LNCAP (cell line): Measurements from ENCODE around the gene PCDHGB6.

Experiments used
- TF ChIP-seq, protein P1 (sequence below): fragments of 450-650 bp; IDR thresholded peaks from 2 replicates; pipeline ENCODE4 v1.5.1; 2017; ENCODE audit warnings: mild to moderate bottlenecking

The PCDHGB6 gene

DNA sequence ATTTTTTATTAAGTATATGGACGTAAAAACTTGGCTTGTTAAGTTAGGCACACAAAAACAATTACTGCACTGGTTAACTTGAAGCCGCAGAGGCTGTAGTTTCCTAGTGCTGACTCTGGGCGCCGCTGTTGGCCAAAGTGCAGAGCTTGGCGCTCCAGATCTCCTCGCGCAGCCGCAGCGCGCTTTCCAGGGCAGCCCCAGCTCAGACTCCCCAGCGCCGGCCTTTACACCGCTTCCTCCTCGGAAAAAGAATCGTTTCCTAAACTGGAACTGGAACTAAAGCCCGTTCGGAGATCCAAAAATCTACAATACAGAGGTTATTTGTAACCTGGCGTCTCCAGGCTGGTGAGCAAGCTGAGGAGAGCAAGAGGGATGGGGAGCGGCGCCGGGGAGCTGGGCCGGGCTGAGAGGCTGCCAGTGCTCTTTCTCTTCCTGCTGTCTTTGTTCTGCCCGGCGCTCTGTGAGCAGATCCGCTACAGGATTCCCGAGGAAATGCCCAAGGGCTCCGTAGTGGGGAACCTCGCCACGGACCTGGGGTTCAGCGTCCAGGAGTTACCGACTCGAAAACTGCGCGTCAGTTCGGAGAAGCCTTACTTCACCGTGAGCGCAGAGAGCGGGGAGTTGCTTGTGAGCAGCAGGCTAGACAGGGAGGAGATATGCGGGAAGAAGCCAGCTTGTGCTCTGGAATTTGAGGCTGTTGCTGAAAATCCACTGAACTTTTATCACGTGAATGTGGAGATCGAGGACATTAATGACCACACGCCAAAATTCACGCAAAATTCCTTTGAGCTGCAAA is 9.9 kb upstream of the PCDHGB6 start, which contains the start of gene PCDHGB5:
Gene PCDHGB5 (plus strand): TSS at position 192 of the 796 bp plus-strand sequence. CDS start 181 bp downstream, at position 373.
- TF ChIP-seq, protein P1, sequence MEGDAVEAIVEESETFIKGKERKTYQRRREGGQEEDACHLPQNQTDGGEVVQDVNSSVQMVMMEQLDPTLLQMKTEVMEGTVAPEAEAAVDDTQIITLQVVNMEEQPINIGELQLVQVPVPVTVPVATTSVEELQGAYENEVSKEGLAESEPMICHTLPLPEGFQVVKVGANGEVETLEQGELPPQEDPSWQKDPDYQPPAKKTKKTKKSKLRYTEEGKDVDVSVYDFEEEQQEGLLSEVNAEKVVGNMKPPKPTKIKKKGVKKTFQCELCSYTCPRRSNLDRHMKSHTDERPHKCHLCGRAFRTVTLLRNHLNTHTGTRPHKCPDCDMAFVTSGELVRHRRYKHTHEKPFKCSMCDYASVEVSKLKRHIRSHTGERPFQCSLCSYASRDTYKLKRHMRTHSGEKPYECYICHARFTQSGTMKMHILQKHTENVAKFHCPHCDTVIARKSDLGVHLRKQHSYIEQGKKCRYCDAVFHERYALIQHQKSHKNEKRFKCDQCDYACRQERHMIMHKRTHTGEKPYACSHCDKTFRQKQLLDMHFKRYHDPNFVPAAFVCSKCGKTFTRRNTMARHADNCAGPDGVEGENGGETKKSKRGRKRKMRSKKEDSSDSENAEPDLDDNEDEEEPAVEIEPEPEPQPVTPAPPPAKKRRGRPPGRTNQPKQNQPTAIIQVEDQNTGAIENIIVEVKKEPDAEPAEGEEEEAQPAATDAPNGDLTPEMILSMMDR: peak; percentile 76

DNA sequence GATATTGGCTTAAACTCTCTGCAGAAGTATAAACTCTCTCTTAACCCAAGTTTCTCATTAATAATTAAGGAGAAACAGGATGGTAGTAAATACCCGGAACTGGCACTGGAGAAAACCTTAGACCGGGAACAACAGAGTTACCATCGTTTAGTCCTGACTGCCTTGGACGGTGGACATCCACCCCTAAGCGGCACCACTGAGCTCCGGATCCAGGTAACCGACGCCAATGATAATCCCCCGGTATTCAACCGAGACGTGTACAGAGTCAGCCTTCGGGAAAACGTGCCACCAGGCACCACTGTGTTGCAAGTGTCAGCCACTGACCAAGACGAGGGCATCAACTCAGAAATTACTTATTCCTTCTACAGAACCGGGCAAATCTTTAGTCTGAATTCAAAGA is 9.2 kb upstream of the PCDHGB6 start:
- TF ChIP-seq, protein P1: no peak

DNA sequence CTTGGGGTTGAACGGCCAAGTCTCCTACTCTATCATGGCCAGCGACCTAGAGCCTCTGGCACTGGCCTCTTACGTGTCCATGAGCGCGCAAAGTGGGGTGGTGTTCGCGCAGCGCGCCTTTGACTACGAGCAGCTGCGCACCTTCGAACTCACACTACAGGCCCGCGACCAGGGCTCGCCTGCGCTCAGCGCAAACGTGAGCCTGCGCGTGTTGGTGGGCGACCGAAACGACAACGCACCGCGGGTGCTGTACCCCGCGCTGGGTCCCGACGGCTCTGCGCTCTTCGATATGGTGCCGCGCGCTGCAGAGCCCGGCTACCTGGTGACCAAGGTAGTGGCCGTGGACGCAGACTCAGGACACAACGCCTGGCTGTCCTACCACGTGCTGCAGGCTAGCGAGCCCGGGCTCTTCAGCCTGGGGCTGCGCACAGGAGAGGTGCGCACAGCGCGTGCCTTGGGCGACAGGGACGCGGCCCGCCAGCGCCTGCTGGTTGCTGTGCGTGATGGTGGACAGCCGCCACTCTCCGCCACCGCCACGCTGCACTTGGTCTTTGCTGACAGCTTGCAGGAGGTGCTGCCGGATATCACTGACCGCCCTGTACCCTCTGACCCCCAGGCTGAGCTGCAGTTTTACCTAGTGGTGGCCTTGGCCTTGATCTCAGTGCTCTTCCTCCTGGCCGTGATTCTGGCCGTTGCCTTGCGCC is 8.1 kb upstream of the PCDHGB6 start:
- TF ChIP-seq, protein P1: no peak

- TF ChIP-seq, protein P1: peak; percentile 49
Measured at GRCh38 chr5:141402553-141403243, 5.1 kb upstream of the PCDHGB6 start, which contains the start of gene PCDHGA9. Gene PCDHGA9 (plus strand): TSS chr5:141402778. CDS start chr5:141402953, 175 bp downstream.

GRCh38 chr5:141403387-141403786 is 4.4 kb upstream of the PCDHGB6 start:
- TF ChIP-seq, protein P1: no peak

DNA sequence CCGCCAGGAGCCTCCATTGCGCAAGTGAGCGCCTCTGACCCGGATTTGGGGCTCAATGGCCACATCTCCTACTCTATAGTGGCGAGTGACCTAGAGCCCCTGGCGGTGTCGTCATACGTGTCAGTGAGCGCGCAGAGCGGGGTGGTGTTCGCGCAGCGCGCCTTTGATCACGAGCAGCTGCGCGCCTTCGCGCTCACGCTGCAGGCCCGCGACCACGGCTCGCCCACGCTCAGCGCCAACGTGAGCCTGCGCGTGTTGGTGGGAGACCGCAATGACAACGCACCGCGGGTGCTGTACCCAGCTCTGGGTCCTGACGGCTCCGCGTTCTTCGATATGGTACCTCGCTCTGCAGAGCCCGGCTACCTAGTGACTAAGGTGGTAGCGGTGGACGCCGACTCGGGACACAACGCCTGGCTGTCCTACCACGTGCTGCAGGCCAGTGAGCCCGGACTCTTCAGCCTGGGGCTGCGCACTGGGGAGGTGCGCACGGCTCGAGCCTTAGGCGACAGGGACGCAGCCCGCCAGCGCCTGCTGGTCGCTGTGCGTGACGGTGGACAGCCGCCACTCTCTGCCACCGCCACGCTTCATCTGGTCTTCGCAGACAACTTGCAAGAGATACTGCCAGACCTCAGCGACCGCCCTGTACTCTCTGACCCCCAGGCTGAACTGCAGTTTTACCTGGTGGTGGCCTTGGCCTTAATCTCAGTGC is 1.9 kb downstream of the PCDHGB6 start:
- TF ChIP-seq, protein P1: no peak

DNA sequence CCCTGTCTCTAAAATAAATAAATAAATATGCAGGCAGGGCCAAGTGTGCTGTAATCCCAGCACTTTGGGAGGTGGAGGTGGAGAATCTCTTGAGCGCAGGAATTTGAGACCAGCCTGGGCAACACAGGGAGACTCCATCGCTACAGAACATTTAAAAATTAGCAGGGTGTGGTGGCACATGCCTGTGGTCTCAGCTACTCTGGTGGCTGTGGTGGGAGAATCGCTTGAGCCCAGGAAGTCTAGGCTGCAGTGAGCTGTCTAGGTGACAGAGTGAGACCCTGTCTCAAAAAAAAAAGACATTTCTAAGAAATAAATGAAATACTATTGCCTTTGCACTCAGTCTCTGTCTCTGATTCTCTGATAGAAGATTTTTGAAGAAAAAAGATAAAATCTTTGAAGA is 3.8 kb downstream of the PCDHGB6 start:
- TF ChIP-seq, protein P1: no peak
